ENCODE measurements around the gene QRFPR.

DNA sequence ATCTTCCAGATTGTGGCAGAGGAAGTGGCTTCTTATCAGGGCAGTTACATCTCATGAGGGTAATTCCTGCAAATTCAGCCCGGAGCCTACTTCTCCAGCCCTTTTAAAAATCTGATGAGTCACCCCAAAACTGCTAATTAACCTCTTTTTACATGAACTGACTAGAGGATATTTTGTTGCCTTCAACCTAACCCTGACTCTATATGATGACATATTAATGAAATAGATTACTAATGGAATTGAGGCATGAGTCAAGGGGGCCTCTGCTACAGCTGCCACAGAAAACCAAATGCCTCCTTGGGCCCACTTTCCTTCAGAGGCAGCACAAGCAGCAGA, 72.5 kb downstream of the QRFPR start:
- no peak for TF ChIP-seq EZH2 (IDR thresholded peaks at IDR 0.05; ENCODE audit: low read length)
- TF ChIP-seq, protein P1, sequence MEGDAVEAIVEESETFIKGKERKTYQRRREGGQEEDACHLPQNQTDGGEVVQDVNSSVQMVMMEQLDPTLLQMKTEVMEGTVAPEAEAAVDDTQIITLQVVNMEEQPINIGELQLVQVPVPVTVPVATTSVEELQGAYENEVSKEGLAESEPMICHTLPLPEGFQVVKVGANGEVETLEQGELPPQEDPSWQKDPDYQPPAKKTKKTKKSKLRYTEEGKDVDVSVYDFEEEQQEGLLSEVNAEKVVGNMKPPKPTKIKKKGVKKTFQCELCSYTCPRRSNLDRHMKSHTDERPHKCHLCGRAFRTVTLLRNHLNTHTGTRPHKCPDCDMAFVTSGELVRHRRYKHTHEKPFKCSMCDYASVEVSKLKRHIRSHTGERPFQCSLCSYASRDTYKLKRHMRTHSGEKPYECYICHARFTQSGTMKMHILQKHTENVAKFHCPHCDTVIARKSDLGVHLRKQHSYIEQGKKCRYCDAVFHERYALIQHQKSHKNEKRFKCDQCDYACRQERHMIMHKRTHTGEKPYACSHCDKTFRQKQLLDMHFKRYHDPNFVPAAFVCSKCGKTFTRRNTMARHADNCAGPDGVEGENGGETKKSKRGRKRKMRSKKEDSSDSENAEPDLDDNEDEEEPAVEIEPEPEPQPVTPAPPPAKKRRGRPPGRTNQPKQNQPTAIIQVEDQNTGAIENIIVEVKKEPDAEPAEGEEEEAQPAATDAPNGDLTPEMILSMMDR (optimal IDR thresholded peaks at IDR 0.05 in 1 of 3, IDR thresholded peaks at IDR 0.05 in 1 of 3, conservative IDR thresholded peaks at IDR 0.05 in 1 of 3; ENCODE audit: extremely low read depth in 1 of 3, insufficient read depth in 2 of 3, low read length in 3 of 3) = no peak
